Measurements from ENCODE around the gene CCNE1.

GRCh38 chr19:29866011-29866410 lies 54.2 kb downstream of the CCNE1 start:
- TF ChIP-seq POLR2AphosphoS5 (IDR thresholded peaks at IDR 0.05; ENCODE audit: low read depth, low read length) (no peak), POLR2A (IDR thresholded peaks at IDR 0.05; ENCODE audit: low read depth, low read length) (no peak)

All from GM12891 (cell line).